Small intestine (tissue), 7 donors: ENCODE measurements around the gene ZNF146. TPM values are rescaled to one million over a fixed set of nuclear protein-coding genes. Genes with fewer than 3 reads are reported as not detected.
"Not testable (repeated sequence)": the region's sequence is repeated elsewhere in the genome, so short reads cannot be mapped to it uniquely, and the experiment has no call there.

Experiments used
- DNase-seq, 2 donors: peaks; one replicate each; pipeline versions ENCODE4 v3.0.0 to v3.0.0-alpha.2; 2013
- FAIRE-seq: peaks from 2 replicates; lab custom pipeline; 2012; peaks lifted over from hg19 to GRCh38; lab: Jason Lieb, UNC
- H3K27ac ChIP-seq, 3 donors: one replicate each; pipeline ENCODE4 v1.5.1; 2013; ENCODE audit warnings: low read length in 2 of 3, mild to moderate bottlenecking in 2 of 3, control low read depth in 1 of 3, inconsistent platforms in 1 of 3, low read depth in 1 of 3, moderate library complexity in 1 of 3
- H3K27me3 ChIP-seq, 3 donors: one replicate each; pipeline ENCODE4 v1.6.1; 2013; ENCODE audit warnings: low read length in 3 of 3, inconsistent platforms in 1 of 3; ENCODE audit not compliant: control insufficient read depth in 3 of 3, insufficient read depth in 3 of 3
- H3K36me3 ChIP-seq, 3 donors: one replicate each; pipeline ENCODE4 v1.6.1; 2013; ENCODE audit warnings: low read length in 3 of 3, inconsistent platforms in 1 of 3, low read depth in 1 of 3, mild to moderate bottlenecking in 1 of 3, moderate library complexity in 1 of 3; ENCODE audit not compliant: control insufficient read depth in 3 of 3, insufficient read depth in 2 of 3
- H3K4me1 ChIP-seq, 3 donors: one replicate each; pipeline ENCODE4 v1.6.1; 2013; ENCODE audit warnings: low read length in 2 of 3, inconsistent platforms in 1 of 3, low read depth in 1 of 3, mild to moderate bottlenecking in 1 of 3, moderate library complexity in 1 of 3; ENCODE audit not compliant: control insufficient read depth in 3 of 3, insufficient read depth in 2 of 3
- H3K4me3 ChIP-seq, 3 donors: one replicate each; pipeline ENCODE4 v1.5.1; 2013; ENCODE audit warnings: low read length in 3 of 3, control low read depth in 1 of 3, inconsistent platforms in 1 of 3, low read depth in 1 of 3, mild to moderate bottlenecking in 1 of 3, moderate library complexity in 1 of 3
- H3K9me3 ChIP-seq, 2 donors: one replicate each; pipeline ENCODE4 v1.6.1; 2013; ENCODE audit warnings: low read depth in 1 of 2, low read length in 1 of 2; ENCODE audit not compliant: control insufficient read depth in 2 of 2, insufficient read depth in 1 of 2
- WGBS, 3 donors: extraction: QIAGEN DNeasy Blood & Tissue Kit; methylation state at CpG; one replicate each; pipeline ENCODE4 v1.1.7; 2013; 5-methylcytosine and 5-hydroxymethylcytosine counted together
- polyA plus RNA-seq, 4 donors: library from polyadenylated mRNA; stranded (reverse) in 3 of 4; unstranded in 1 of 4; fragments of 200-250 nt in 3 of 4; fragments of 120-200 nt in 1 of 4; gene quantifications; one replicate each; pipeline versions ENCODE4 v1.2.1 to v1.2.3, GENCODE V29; 2013
- donor health status: healthy with polysubstance abuse.
- donor health status: control.
- donor health status: control.
- donor health status: Bipolar disorder and iron deficiency.
- donor health status: healthy.

Gene ZNF146
- polyA plus RNA-seq, 4 donors = 18.4 to 71.6 (median 25.7) TPM

- DNase-seq, FAIRE-seq, H3K27me3 ChIP-seq, H3K27ac ChIP-seq, H3K4me1 ChIP-seq, H3K36me3 ChIP-seq, H3K4me3 ChIP-seq: not testable (repeated sequence)
- peaks cover 7 to 23% of the 10 kb centered on the region in 2 donors for H3K9me3 ChIP-seq
- WGBS, 3 donors = 83 to 91% (median 90%) methylated on average over 7 to 18 of the region's 30 CpGs
Measured at GRCh38 chr19:36268591-36268990, 53.7 kb downstream of the ZNF146 start.

DNA sequence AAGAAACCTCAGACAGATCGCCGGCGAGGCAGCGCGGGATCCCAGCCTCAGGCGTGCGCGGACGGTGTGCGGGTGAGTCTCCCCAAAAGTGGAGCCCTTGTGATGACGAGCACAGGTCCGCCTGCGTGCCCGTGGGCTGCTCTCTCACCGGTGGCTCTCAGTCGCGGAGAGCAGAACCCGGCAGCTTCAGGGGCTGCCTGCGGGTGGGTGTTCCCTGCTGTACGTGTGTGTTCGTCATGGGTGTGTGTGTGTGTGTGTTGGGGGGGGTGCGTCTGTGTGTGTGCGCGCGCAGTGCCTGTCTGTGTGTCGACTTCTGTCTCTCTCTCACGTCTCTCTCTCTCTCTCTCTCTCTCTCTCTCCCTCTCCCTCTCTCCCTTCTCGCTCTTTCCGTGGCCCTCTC is 54.4 kb downstream of the ZNF146 start:
- WGBS, 3 donors = 94 to 100% (median 96%) methylated on average over 4 to 16 of the region's 29 CpGs
- FAIRE-seq, DNase-seq: not testable (repeated sequence)

More for the DNA sequence above, 54.4 kb downstream of the ZNF146 start:
- H3K9me3 ChIP-seq = peaks cover 7 to 23% of the 10 kb centered on the region in 2 donors
- not testable (repeated sequence) for H3K36me3 ChIP-seq, H3K27me3 ChIP-seq, H3K27ac ChIP-seq, H3K4me3 ChIP-seq, H3K4me1 ChIP-seq

Other genes starting within 250 kb of the ZNF146 start
- 10 to 100 TPM; 27.8 to 58.4 (median 36.4) TPM for gene SDHAF1, start 219.9 kb upstream of the ZNF146 start, polyA plus RNA-seq
- 10 to 100 TPM in 1 of 4 donors, 1 to 10 TPM in 3; 3.0 to 16.0 (median 3.7) TPM for gene SYNE4, start 206.3 kb upstream of the ZNF146 start, polyA plus RNA-seq
- gene ALKBH6, start 200.9 kb upstream of the ZNF146 start, polyA plus RNA-seq = 10 to 100 TPM; 14.3 to 19.7 (median 15.6) TPM
- gene CLIP3, start 182.2 kb upstream of the ZNF146 start, polyA plus RNA-seq = 1 to 10 TPM in 3 of 4 donors, under 1 TPM in 1; 0.45 to 7.5 (median 4.6) TPM
- gene THAP8, start 160.8 kb upstream of the ZNF146 start, polyA plus RNA-seq = 1 to 10 TPM; 5.3 to 8.9 (median 6.6) TPM
- gene WDR62, start 160.2 kb upstream of the ZNF146 start, polyA plus RNA-seq = 1 to 10 TPM in 2 of 4 donors, under 1 TPM in 2; 0.22 to 5.0 (median 1.4) TPM
- gene OVOL3, start 104.0 kb upstream of the ZNF146 start, polyA plus RNA-seq = not detected
- gene POLR2I, start 100.2 kb upstream of the ZNF146 start, polyA plus RNA-seq = 10 to 100 TPM; 46.5 to 77.5 (median 66.5) TPM
- 100 to 1,000 TPM in 3 of 4 donors, 10 to 100 TPM in 1; 75.0 to 133 (median 113) TPM for gene TBCB, start 99.6 kb upstream of the ZNF146 start, polyA plus RNA-seq
- gene CAPNS1, start 75.0 kb upstream of the ZNF146 start, polyA plus RNA-seq = 1,000 to 10,000 TPM in 1 of 4 donors, 100 to 1,000 TPM in 3; 600 to 1,094 (median 775) TPM
- 10 to 100 TPM in 2 of 4 donors, 1 to 10 TPM in 2; 1.3 to 26.2 (median 9.9) TPM for gene COX7A1, start 62.7 kb upstream of the ZNF146 start, polyA plus RNA-seq
- 1 to 10 TPM; 1.6 to 4.8 (median 2.8) TPM for gene ZNF565, start 441 bp upstream of the ZNF146 start, polyA plus RNA-seq
- 1 to 10 TPM; 1.1 to 8.5 (median 1.6) TPM for gene ZFP14, start 164.1 kb downstream of the ZNF146 start, polyA plus RNA-seq
- gene ZFP82, start 203.5 kb downstream of the ZNF146 start, polyA plus RNA-seq = 1 to 10 TPM in 2 of 4 donors, under 1 TPM in 2; 0.22 to 5.5 (median 0.84) TPM